GM21367 (cell line): Measurements from ENCODE around the gene SPON1.

Experiments used
- ATAC-seq: cut with Tn5 transposase; IDR thresholded peaks from one replicate; pipeline ENCODE4 v1.9.1; 2021; ENCODE audit not compliant: unreplicated experiment

Gene SPON1

GRCh38 chr11:14179116-14179820, 216.7 kb downstream of the SPON1 start:
- no peak for ATAC-seq

GRCh38 chr11:14181121-14181520, 218.6 kb downstream of the SPON1 start:
- ATAC-seq: no peak

DNA sequence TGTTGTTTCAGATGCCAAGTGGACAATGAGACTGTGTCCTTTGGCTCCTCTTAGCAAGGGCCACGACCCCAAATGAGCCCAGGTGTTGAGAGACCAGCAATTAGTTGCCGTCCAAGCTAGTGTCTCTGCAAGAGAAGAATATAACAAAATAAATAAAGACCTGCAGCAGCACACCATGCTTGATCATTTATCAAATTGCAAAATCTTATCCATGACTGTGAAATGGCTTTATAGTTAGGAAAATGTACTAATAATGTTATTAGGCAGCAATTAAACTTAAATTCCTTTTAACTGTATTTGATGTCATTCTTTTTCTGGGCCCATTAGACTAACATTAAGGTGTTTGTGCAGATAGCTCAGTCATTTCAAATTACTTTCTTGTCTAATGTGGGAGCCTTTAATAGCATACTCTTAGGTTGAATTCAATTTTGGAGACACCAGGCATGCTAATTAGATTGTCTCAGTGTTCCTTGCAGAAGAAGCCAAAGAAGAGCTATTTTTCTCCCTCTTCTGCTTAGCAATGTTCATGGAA, 220.4 kb downstream of the SPON1 start:
- ATAC-seq: no peak

- no peak for ATAC-seq
Observed at GRCh38 chr11:14184028-14184940, 221.8 kb downstream of the SPON1 start.

DNA sequence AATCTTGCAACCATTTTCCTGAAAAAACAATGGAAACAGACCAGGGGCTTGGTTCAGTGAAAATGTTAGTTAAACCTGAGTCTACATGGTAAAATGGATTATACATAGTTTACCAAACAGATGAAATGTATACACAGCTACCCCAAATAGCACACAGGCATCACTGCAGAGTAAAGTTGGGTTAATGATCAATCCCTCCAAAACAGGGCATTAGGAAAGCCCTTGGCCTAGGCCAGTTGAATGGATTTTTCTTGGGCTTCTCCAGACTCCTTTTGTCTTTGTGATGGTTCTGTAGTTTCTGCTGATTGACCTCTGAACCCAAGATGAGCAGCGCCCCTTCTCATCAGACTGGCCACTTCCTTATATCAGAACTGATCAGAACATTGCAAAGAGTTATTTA, 222.9 kb downstream of the SPON1 start:
- no peak for ATAC-seq

- ATAC-seq: no peak
Observed at GRCh38 chr11:14186046-14186775, 223.7 kb downstream of the SPON1 start.

- no peak for ATAC-seq
Observed at GRCh38 chr11:14189874-14190273, 227.4 kb downstream of the SPON1 start.

GRCh38 chr11:14190992-14191778, 228.7 kb downstream of the SPON1 start:
- no peak for ATAC-seq

DNA sequence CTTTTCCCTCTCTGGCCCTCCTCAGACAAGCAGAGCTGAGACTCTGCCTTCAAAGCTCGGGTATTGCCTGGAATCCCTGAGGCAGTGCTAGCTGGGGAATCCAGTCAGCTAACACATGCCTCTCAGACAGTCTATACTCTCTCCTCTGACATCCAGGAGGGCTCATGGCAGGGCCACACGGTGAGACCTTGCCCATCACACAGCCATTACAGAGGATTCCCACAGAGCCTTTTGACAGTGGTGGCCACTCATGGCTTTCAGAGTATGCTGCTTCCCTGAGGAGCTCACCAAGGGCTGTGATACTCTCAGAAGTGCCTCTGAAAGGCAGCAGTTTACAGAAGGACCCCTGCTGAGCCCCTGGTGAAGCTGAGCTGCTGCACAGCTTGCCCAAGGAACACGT, 231.1 kb downstream of the SPON1 start:
- no peak for ATAC-seq

- ATAC-seq: no peak
Observed at GRCh38 chr11:14202251-14203196, 240.0 kb downstream of the SPON1 start.

- no peak for ATAC-seq
Observed at GRCh38 chr11:14203321-14203720, 240.8 kb downstream of the SPON1 start.

GRCh38 chr11:14212986-14213385, 250.5 kb downstream of the SPON1 start:
- ATAC-seq: no peak

DNA sequence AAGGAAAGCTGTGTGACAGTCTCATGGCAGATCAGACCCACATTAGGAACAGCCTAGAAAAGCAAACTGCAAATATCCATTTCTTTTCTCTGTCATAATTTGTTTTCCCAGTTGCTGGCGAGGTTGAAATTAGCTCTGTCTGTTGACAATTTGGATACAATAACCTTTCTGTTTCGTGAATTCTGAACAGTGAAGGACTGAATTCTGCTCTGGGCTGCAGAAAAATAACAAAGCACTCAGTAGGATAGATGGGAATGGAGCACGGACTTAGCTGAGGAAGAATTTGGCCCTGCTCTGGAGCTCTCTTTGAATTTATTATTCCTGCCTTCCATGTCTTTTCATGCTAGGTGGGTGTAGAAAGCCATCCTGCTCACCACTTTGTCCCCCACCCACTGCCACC, 256.2 kb downstream of the SPON1 start:
- no peak for ATAC-seq

DNA sequence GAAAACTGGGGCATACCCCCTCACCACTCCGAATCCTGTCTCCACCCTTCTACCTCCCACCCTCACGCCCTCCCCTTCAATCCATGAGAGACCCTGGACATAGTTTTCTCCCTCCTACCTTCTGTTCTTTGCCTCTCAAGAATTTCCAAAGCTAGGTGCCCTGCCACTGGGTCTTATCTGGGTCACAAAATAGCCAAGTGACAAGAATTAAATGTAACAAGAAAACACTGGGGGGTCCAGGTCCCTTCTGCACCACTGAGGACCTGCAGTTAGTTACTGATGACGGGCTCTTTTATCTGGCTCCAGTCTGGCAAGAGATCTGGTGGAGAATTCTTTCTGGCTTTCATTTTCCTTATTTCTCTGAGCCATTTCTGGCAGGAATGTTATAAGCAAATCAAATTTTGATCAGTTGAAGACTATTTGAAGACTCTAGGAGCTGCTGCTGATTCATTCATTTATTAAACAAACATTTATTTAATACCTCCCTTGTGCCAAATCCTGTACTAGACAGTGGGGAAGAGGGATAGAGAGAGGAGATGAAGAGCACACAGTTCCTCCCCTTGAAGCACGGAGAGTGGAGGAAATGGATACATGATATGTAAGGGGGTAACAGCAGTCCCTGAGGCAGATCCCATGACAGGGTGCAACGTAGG, 261.2 kb downstream of the SPON1 start:
- no peak for ATAC-seq

DNA sequence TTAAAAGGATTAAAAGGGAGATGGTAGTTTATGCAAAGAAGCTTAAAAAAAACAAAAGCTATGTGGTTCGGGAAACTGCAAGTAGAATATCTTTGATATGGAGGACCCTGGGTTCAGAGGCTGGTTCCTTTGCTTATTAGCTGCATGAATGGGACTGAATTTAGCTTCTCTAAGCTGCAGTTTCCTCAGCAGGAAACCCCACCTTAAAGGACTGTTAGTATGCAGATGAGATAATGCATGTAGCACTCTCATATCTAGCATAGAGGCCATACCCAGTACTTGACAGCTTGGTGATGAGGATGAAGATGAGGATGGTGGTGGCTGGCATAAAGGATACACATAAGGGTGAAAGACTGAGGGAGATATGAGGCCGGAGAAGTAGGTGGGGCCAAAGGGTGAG, 261.9 kb downstream of the SPON1 start:
- no peak for ATAC-seq

- ATAC-seq: no peak
Observed at GRCh38 chr11:14225666-14226065, 263.1 kb downstream of the SPON1 start.

- ATAC-seq: no peak
Observed at GRCh38 chr11:14228356-14228755, 265.8 kb downstream of the SPON1 start.

- no peak for ATAC-seq
Observed at GRCh38 chr11:14229472-14229871, 266.9 kb downstream of the SPON1 start.

DNA sequence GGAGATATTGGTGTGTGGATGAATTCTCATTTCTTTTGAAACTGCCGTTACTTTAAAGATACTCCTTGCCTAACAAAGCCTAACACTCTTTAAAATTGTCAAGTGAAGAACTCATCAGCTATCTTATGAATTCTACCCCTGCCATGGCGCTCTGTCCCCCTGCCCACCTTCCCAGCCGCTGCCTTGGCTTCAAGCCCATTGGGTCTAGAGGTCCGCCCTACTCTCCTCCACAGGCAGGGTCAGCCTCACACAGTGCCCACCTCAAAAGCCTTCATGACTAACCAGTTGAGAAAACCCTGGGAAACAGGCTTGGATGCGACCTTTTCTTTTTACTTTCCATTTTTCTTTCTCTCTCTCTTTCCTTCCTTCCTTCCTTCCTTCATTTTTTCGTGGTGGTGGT, 267.9 kb downstream of the SPON1 start:
- no peak for ATAC-seq
